HG02623 (cell line): ENCODE results near the gene ARHGEF16.

Experiments
- ATAC-seq: cut with Tn5 transposase; IDR thresholded peaks from one replicate; pipeline ENCODE4 v1.9.1; 2021; ENCODE audit warnings: moderate library complexity; ENCODE audit not compliant: unreplicated experiment

ARHGEF16 gene

DNA sequence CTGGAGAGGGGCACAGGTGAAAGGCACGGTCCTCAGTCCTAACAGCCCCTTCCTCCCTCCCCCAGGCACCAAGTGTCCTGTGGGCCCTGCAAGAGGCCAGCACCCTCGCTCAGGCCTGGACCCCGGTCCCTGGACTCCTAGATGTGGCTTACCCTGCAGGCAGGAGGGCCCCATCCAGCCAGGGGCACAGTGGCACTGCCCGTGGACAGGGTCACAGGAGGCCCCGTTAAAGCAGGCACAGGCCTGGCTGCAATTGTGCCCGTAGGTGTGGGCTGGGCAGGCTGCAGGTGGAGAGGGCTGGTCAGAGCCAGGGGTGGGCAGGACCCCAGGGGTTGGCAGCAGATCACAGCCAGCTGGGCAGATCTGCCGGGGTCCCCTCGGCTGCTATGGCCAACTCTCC is 44.5 kb downstream of the ARHGEF16 start:
- no peak for ATAC-seq

- no peak for ATAC-seq
These were observed 45.1 kb downstream of the ARHGEF16 start for GRCh38 chr1:3499611-3500010.

GRCh38 chr1:3500265-3500835 is 45.9 kb downstream of the ARHGEF16 start:
- no peak for ATAC-seq

- no peak for ATAC-seq
These were observed 47.0 kb downstream of the ARHGEF16 start for GRCh38 chr1:3501437-3501836.

GRCh38 chr1:3501856-3502640 is 47.6 kb downstream of the ARHGEF16 start:
- ATAC-seq: no peak

- ATAC-seq: no peak
These were observed 48.4 kb downstream of the ARHGEF16 start for GRCh38 chr1:3502641-3503524.

DNA sequence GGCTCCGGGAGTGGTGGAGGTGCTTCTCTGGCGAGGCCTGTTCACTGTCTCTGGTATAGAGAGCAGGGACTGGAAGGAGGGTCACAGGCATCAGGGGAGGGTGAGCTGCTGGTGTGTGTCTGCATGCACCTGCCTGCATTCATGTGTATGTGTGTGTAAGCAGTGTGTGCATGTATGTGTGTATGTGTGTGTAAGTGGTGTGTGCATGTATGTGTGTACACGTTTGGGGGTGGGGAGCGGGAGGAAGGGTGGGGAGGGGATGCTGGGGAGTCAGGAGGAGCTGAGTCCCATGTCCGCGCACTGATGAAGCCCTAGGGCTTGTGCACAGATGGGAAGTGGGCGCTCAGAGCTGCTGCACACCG is 49.0 kb downstream of the ARHGEF16 start:
- ATAC-seq: no peak

DNA sequence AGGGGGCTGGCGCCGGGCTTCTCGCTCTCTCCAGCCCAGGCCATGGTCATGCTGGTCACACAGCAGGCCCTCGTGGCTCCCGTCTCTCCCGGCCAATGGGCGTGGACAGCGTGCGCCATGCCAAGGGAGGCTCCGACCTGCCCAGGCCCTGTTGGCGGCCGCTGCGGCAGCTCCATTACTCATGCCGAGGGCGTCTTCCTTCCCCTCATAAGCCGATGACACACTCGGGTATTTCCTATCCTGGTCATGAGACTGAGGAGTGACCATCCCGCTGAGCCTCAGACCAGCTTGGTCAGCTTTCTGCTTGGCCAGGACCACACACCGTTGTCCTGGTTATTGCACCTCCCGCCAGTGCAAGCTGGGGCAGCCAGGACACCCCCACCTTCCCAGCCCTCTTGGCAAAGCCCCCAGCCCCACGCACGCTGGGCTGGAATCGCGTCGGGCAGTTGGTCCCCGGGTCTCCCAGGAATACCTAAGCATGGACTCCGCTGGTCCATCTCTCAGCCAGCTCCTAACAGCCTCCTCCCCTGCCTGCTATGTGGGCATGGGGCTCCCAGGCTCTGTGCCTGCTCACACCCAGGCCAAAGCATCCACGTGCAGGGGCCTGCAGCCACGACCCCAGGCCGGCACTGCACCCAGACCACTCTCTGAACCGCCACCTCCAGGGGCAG is 49.8 kb downstream of the ARHGEF16 start:
- no peak for ATAC-seq

- ATAC-seq: no peak
These were observed 50.3 kb downstream of the ARHGEF16 start for GRCh38 chr1:3504822-3505153.

- ATAC-seq: no peak
These were observed 50.7 kb downstream of the ARHGEF16 start for GRCh38 chr1:3505161-3505560.

DNA sequence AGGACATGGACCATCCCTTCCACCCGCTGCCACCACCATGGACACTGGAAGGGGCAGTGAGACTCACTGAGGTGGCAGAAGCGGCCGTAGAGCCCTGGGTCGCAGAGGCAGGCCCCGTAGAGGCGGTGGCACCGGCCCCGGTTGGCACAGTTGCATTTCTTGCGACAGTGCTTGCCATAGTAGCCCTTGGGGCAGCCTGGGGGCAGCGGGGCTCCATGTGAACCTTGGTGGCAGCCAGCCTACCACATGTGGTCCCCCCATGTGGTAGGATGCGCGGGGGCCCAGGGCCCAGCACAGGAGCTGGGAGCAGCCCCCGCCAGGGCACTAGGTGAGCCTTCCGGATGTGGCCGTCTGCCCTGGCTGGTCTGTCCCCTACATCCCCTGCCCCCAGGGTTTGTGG is 51.6 kb downstream of the ARHGEF16 start:
- no peak for ATAC-seq

- ATAC-seq: no peak
These were observed 52.5 kb downstream of the ARHGEF16 start for GRCh38 chr1:3506943-3507342.

DNA sequence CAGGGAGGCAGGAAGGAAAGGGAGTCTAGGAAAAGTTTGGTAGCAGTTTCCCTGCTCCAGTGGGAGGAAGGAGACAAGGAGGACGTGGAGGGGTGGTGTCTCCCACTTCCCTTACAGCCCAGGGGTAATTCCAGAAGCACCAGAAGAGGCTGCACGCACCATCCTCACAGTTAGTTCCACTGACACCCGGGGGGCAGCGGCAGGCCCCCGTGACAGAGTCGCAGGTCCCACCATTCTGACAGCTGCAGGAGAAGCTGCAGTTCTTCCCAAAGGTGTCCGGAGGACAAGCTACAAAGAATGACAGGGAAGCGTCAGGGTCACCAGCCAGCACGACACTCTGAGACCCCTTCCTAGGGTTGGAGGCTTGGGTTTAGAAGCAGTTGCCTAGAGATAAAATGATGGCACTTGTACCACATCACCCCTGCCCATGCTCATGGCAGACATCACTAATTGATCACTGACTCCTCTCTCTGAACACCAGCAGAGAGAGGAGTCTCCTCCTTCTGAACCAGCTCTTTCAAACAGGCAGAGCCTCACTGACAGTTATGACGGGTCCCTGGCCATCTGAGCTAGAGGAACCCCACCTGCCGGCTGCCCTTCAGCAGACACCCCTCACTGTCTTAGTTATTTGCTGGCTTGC is 53.3 kb downstream of the ARHGEF16 start:
- no peak for ATAC-seq

DNA sequence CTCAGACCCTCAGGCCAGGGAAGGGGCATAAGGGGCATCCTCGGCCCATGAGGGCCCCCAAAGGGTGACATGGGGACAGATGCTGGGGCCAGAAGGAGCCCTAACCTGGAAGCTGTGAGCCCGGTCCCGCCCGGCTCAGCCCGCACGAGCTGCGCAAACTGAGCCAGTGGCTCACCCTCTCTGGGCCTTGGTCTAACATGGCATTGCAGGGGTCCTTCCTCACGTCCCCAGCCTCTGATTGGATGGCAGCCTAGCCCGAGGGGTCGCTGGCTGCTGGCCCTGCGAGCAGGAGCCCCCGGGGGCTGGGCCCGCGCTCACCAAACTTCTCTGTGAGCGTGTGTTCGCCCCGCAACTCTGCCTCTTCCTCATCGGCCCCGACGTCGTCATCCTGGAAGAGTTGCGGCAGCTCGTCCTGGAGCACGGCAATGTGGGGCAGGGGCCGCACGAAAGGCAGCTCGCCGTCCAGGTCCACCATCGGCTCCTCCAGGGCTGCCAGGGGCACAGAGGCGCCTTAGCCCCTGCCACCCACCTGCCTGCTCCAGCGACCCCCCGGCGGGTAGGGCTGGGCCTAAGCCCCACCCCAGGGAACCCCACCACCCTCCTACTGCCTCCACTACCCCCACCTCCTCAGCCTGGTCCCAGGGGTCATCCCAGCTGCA is 54.4 kb downstream of the ARHGEF16 start:
- ATAC-seq: no peak

- no peak for ATAC-seq
These were observed 55.3 kb downstream of the ARHGEF16 start for GRCh38 chr1:3509721-3510120.

- ATAC-seq: no peak
These were observed 55.9 kb downstream of the ARHGEF16 start for GRCh38 chr1:3510136-3510955.

DNA sequence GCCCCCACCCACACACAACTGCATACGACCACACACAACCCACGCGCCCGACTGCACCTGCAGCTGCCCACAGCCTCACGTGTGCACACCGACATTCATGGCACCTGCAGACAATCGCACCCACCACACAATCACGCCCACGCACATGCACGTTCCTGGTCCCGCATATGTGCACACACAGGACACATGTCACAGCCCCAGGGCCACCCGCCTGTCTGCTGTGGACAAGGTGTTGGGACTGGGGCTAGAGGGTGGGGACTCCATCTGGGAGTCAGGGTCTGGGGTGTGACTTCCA is 56.4 kb downstream of the ARHGEF16 start:
- ATAC-seq: no peak

- no peak for ATAC-seq
These were observed 56.8 kb downstream of the ARHGEF16 start for GRCh38 chr1:3511306-3511705.

DNA sequence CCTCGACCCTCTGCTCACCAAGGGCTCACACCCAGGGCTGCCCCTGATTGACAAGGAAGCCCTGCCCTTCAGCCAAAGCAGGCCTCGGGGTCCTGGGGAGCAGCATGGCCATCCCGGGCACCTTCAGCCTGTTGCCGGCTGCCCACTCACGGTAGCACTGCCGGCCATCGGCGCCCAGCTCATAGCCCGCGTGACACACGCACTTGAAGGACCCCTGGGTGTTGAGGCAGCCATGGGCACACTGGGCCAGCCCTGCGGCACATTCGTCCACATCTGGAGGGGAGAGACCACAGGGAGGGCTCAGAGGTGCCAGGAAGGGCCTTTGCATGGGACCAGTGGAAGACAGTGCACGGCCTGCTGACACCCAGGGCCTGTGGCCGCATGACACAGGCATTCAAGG is 57.4 kb downstream of the ARHGEF16 start:
- no peak for ATAC-seq

- ATAC-seq: no peak
These were observed 59.9 kb downstream of the ARHGEF16 start for GRCh38 chr1:3514404-3514803.
